Lower leg skin (tissue), 3 donors: ENCODE data around the gene NUCKS1.

Experiments
- POLR2A ChIP-seq, 2 donors: fragments of 450-650 bp; IDR thresholded peaks; one replicate each; pipeline ENCODE4 v1.6.1; 2016 to 2017; ENCODE audit warnings: antibody characterized with exemption in 2 of 2, mild to moderate bottlenecking in 1 of 2, moderate library complexity in 1 of 2
- TF ChIP-seq, protein P1 (sequence below), 3 donors: fragments of 450-650 bp; IDR thresholded peaks; one replicate each; pipeline ENCODE4 v1.5.1; 2016; ENCODE audit warnings: antibody characterized with exemption in 3 of 3, mild to moderate bottlenecking in 3 of 3, moderate library complexity in 2 of 3

DNA sequence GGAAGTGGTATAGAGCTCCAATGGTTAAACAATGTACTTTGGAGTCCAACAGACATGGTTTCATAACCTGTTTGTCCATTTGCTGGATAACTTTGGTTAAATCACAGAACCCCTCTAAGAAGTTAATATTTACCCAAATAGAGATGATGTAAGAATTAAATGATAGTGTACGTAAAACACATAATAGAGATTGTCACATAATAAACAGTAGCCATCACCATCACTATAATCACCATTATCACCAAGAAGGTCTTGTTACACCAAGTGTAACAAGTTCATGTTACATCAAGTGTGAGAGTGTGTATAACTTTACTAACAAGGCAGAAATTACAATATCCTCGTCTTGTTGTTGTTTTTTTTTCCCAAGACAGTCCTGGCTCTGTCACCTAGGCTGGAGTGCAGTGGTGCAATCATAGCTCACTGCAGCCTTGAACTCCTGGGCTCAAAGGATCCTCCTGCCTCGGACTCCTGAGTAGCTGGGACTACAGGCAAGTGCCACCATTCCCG, 23.3 kb downstream of the NUCKS1 start:
- TF ChIP-seq, protein P1, sequence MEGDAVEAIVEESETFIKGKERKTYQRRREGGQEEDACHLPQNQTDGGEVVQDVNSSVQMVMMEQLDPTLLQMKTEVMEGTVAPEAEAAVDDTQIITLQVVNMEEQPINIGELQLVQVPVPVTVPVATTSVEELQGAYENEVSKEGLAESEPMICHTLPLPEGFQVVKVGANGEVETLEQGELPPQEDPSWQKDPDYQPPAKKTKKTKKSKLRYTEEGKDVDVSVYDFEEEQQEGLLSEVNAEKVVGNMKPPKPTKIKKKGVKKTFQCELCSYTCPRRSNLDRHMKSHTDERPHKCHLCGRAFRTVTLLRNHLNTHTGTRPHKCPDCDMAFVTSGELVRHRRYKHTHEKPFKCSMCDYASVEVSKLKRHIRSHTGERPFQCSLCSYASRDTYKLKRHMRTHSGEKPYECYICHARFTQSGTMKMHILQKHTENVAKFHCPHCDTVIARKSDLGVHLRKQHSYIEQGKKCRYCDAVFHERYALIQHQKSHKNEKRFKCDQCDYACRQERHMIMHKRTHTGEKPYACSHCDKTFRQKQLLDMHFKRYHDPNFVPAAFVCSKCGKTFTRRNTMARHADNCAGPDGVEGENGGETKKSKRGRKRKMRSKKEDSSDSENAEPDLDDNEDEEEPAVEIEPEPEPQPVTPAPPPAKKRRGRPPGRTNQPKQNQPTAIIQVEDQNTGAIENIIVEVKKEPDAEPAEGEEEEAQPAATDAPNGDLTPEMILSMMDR (IDR thresholded peaks at IDR 0.05), result no peak
- TF ChIP-seq POLR2A (IDR thresholded peaks at IDR 0.05), result no peak
